ENCODE measurements around the gene TANC1.

TANC1 gene

DNA sequence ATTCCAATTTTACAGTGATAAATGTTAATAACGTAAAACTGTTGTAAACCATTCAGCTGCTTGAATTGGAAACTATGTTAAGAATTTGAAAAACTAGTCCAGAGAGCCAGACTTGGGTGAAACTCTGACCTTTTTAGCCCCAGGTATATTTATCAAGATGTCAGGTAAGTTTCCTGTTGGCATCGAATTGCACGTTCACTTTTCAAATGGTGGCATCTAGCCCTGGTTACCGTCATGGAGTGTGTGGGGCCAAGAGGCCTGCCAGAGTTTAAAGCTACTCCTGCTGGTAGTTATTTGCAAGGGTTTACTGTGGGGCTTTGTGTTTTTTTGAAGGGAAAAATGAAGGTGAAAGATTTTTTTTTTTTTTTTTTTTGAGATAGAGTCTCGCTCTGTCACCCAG is 208.1 kb downstream of the TANC1 start:
- H3K4me3 ChIP-seq (ENCODE audit: low read length) = no peak overlapping the region
- no peak overlapping the region for H3K9ac ChIP-seq (ENCODE audit: low read length)
- no peaks in the 10 kb centered on the region for H3K36me3 ChIP-seq (ENCODE audit: control insufficient read depth, insufficient read depth, low read length)
- no peaks in the 10 kb centered on the region for H3K9me3 ChIP-seq (ENCODE audit: control insufficient read depth, low read length)
- no peaks in the 10 kb centered on the region for H3K4me1 ChIP-seq (ENCODE audit: control insufficient read depth, insufficient read depth, low read length)
- no peaks in the 10 kb centered on the region for H3K27me3 ChIP-seq (ENCODE audit: control insufficient read depth, insufficient read depth, low read length)

- Histone ChIP-seq H3K36me3 (ENCODE audit: control insufficient read depth, insufficient read depth, low read length) (no peaks in the 10 kb centered on the region), H3K9ac (ENCODE audit: low read length) (no peak overlapping the region)
Observed at GRCh38 chr2:159177357-159177756, 208.9 kb downstream of the TANC1 start.

GRCh38 chr2:159177957-159178356 is 209.5 kb downstream of the TANC1 start:
- no peaks in the 10 kb centered on the region for H3K9me3 ChIP-seq (ENCODE audit: control insufficient read depth, low read length)
- no peaks in the 10 kb centered on the region for H3K36me3 ChIP-seq (ENCODE audit: control insufficient read depth, insufficient read depth, low read length)
- no peak overlapping the region for H3K9ac ChIP-seq (ENCODE audit: low read length)
- H3K4me3 ChIP-seq (ENCODE audit: low read length) = no peak overlapping the region
- no peaks in the 10 kb centered on the region for H3K27me3 ChIP-seq (ENCODE audit: control insufficient read depth, insufficient read depth, low read length)
- no peaks in the 10 kb centered on the region for H3K4me1 ChIP-seq (ENCODE audit: control insufficient read depth, insufficient read depth, low read length)

More at GRCh38 chr2:159177357-159177756, 208.9 kb downstream of the TANC1 start:
- H3K9me3 ChIP-seq (ENCODE audit: control insufficient read depth, low read length) = no peaks in the 10 kb centered on the region
- H3K4me1 ChIP-seq (ENCODE audit: control insufficient read depth, insufficient read depth, low read length) = no peaks in the 10 kb centered on the region
- H3K27me3 ChIP-seq (ENCODE audit: control insufficient read depth, insufficient read depth, low read length) = no peaks in the 10 kb centered on the region
- no peak overlapping the region for H3K4me3 ChIP-seq (ENCODE audit: low read length)

GRCh38 chr2:159179096-159179495 is 210.7 kb downstream of the TANC1 start:
- no peaks in the 10 kb centered on the region for H3K27me3 ChIP-seq (ENCODE audit: control insufficient read depth, insufficient read depth, low read length)
- no peak overlapping the region for H3K9ac ChIP-seq (ENCODE audit: low read length)
- H3K4me1 ChIP-seq (ENCODE audit: control insufficient read depth, insufficient read depth, low read length) = no peaks in the 10 kb centered on the region
- H3K9me3 ChIP-seq (ENCODE audit: control insufficient read depth, low read length) = no peaks in the 10 kb centered on the region
- H3K4me3 ChIP-seq (ENCODE audit: low read length) = no peak overlapping the region
- H3K36me3 ChIP-seq (ENCODE audit: control insufficient read depth, insufficient read depth, low read length) = no peaks in the 10 kb centered on the region

DNA sequence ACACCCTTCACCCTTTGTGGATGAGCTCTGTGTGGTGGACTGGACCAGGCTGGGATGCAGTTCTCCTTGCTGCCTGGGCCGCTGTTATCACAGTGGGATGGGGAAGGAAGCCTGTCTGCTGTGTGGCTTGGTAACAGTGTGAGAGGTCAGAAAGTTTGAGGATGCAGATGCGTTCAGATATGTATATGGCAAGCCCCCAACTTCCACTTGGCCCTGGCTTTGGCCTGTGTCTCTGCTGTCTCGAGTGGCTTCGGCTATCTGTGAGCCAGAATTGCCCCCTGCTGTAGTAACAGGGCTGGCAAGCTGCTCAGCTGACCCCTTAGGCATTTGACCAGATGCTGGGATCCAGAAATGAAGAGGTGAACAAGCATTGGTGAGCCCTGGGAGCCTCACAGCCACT is 211.3 kb downstream of the TANC1 start:
- H3K9me3 ChIP-seq (ENCODE audit: control insufficient read depth, low read length) = no peaks in the 10 kb centered on the region
- no peaks in the 10 kb centered on the region for H3K27me3 ChIP-seq (ENCODE audit: control insufficient read depth, insufficient read depth, low read length)
- H3K9ac ChIP-seq (ENCODE audit: low read length) = no peak overlapping the region
- H3K36me3 ChIP-seq (ENCODE audit: control insufficient read depth, insufficient read depth, low read length) = no peaks in the 10 kb centered on the region
- no peak overlapping the region for H3K4me3 ChIP-seq (ENCODE audit: low read length)
- H3K4me1 ChIP-seq (ENCODE audit: control insufficient read depth, insufficient read depth, low read length) = no peaks in the 10 kb centered on the region

DNA sequence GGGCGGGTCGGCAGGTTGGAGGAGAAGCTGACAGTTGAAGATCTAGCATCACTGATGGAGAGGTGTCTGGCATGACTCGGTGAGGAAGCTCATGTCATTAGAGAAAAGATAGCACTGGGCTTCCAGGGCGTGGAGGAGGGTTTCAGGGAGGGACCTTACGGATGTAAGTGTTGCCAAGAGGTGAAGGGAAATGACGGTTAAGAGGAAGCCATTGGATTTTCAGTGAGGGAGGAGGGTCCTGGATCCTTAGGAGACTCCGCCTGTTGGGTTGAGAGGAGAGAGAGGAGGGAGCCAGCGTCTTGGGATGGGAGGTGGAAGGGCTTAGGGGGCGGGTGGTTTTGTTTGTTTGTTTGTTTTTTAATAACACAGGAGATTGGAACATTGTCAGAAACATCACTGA is 214.9 kb downstream of the TANC1 start:
- no peaks in the 10 kb centered on the region for H3K36me3 ChIP-seq (ENCODE audit: control insufficient read depth, insufficient read depth, low read length)
- H3K9ac ChIP-seq (ENCODE audit: low read length) = no peak overlapping the region
- H3K27me3 ChIP-seq (ENCODE audit: control insufficient read depth, insufficient read depth, low read length) = no peaks in the 10 kb centered on the region
- no peak overlapping the region for H3K4me3 ChIP-seq (ENCODE audit: low read length)
- H3K9me3 ChIP-seq (ENCODE audit: control insufficient read depth, low read length) = no peaks in the 10 kb centered on the region
- no peaks in the 10 kb centered on the region for H3K4me1 ChIP-seq (ENCODE audit: control insufficient read depth, insufficient read depth, low read length)

DNA sequence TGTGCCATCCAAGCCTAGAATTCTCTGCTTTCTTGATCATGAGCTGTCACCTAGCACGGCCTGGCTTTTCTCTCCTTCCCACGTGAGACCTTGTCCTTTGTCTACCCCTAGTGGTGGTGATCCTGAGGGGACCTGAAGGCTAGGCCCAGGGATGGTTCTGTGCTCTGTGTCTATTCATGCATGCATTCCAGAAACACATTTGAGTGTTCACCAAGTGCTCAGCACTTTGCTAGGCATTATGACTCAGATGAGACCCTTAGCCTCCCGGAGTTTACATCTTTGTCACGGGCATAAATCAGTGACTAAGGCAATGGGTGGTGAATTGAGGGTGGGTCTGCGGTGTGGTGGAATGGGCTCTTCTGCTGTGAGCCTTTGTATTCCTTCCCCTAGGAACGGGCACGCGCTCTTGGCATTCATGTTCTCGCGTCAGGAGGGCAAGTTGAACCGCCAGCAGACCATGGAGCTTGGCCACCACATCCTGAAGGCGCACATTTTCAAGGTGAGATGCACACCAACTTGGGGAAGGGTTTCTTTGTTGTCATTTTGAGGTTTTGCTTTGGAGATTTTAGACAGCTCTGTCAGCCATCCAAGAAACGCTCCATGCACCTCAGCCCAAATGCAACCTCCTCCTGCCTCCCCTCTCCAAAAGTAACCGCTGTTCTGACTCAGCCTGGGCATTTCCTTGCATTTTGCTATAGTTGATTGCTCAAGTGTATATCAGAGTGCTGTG is 217.1 kb downstream of the TANC1 start:
- no peaks in the 10 kb centered on the region for H3K27me3 ChIP-seq (ENCODE audit: control insufficient read depth, insufficient read depth, low read length)
- H3K9me3 ChIP-seq (ENCODE audit: control insufficient read depth, low read length) = no peaks in the 10 kb centered on the region
- H3K4me1 ChIP-seq (ENCODE audit: control insufficient read depth, insufficient read depth, low read length) = no peaks in the 10 kb centered on the region
- no peak overlapping the region for H3K9ac ChIP-seq (ENCODE audit: low read length)
- H3K4me3 ChIP-seq (ENCODE audit: low read length) = no peak overlapping the region
- peaks cover 5% of the 10 kb centered on the region for H3K36me3 ChIP-seq (ENCODE audit: control insufficient read depth, insufficient read depth, low read length)

DNA sequence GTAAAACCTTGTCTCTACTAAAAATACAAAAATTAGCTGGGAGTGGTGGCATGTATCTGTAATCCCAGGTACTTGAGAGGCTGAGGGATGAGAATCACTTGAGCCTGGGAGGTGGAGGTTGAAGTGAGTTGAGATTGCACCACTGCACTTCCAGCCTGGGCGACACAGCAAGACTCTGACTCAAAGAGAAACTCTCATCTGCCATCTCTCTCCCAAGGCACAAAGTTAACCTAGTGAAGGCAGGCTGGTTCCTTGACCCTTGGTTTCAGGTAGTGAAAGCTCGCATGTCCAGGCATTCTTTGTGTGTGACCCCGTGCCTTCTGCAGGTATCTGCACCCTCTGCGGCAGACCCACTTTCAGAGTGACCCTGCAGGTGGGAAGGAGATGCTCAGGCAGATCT is 218.0 kb downstream of the TANC1 start:
- Histone ChIP-seq H3K9ac (ENCODE audit: low read length) (no peak overlapping the region), H3K4me3 (ENCODE audit: low read length) (no peak overlapping the region), H3K27me3 (ENCODE audit: control insufficient read depth, insufficient read depth, low read length) (no peaks in the 10 kb centered on the region), H3K9me3 (ENCODE audit: control insufficient read depth, low read length) (no peaks in the 10 kb centered on the region), H3K36me3 (ENCODE audit: control insufficient read depth, insufficient read depth, low read length) (peaks cover 5% of the 10 kb centered on the region), H3K4me1 (ENCODE audit: control insufficient read depth, insufficient read depth, low read length) (no peaks in the 10 kb centered on the region)

DNA sequence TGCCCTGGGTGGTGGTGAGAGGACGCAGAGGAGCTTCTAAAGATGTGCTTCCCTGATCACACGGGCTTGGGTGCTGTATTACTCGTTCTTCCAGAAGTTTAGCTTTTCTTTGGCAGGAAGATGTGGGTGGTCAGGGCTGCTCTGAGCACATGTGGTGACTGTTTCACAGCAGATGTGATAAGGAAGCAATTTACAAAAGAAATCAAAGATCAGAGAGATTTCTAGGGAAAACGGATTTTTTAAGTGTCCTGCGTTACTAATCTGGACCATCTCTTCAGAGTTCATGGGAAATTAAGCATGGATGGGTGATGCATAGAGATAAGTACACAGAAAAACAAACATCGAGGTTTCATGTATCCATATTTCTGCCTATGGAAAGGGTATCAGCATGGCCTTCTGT is 218.7 kb downstream of the TANC1 start:
- Histone ChIP-seq H3K4me3 (ENCODE audit: low read length) (no peak overlapping the region), H3K4me1 (ENCODE audit: control insufficient read depth, insufficient read depth, low read length) (no peaks in the 10 kb centered on the region), H3K27me3 (ENCODE audit: control insufficient read depth, insufficient read depth, low read length) (no peaks in the 10 kb centered on the region), H3K36me3 (ENCODE audit: control insufficient read depth, insufficient read depth, low read length) (peaks cover 5% of the 10 kb centered on the region), H3K9ac (ENCODE audit: low read length) (no peak overlapping the region), H3K9me3 (ENCODE audit: control insufficient read depth, low read length) (no peaks in the 10 kb centered on the region)

GRCh38 chr2:159188449-159188848 is 220.0 kb downstream of the TANC1 start:
- Histone ChIP-seq H3K9me3 (ENCODE audit: control insufficient read depth, low read length) (no peaks in the 10 kb centered on the region), H3K27me3 (ENCODE audit: control insufficient read depth, insufficient read depth, low read length) (no peaks in the 10 kb centered on the region), H3K4me1 (ENCODE audit: control insufficient read depth, insufficient read depth, low read length) (no peaks in the 10 kb centered on the region), H3K9ac (ENCODE audit: low read length) (no peak overlapping the region), H3K4me3 (ENCODE audit: low read length) (no peak overlapping the region), H3K36me3 (ENCODE audit: control insufficient read depth, insufficient read depth, low read length) (peaks cover 5% of the 10 kb centered on the region)

DNA sequence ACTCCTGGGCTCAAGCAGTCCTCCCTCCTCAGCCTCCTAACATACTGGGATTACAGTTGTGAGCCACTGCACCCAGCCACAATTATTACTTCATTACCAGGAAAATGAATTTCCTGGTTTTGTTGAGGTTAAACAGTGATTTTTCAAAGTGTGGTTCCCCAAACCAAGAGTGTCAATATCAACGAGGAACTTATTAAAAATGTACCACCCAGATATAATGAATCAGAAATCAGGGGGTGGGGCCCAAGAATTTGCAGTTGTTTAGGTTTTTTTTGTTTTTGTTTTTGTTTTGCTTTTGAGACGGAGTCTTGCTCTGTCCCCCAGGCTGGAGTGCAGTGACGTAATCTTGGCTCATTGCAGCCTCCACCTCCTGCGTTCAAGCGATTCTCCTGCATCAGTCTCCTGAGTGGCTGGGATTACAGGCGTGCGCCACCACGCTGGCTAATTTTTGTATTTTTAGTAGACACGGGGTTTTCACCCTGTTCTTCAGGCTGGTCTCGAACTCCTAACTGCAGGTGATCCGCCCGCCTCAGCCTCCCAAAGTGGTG is 224.0 kb downstream of the TANC1 start:
- H3K9me3 ChIP-seq (ENCODE audit: control insufficient read depth, low read length) = no peaks in the 10 kb centered on the region
- peaks cover 5% of the 10 kb centered on the region for H3K36me3 ChIP-seq (ENCODE audit: control insufficient read depth, insufficient read depth, low read length)
- H3K9ac ChIP-seq (ENCODE audit: low read length) = no peak overlapping the region
- no peaks in the 10 kb centered on the region for H3K27me3 ChIP-seq (ENCODE audit: control insufficient read depth, insufficient read depth, low read length)
- no peaks in the 10 kb centered on the region for H3K4me1 ChIP-seq (ENCODE audit: control insufficient read depth, insufficient read depth, low read length)
- H3K4me3 ChIP-seq (ENCODE audit: low read length) = no peak overlapping the region

- H3K9ac ChIP-seq (ENCODE audit: low read length) = no peak overlapping the region
- peaks cover 5% of the 10 kb centered on the region for H3K36me3 ChIP-seq (ENCODE audit: control insufficient read depth, insufficient read depth, low read length)
- no peaks in the 10 kb centered on the region for H3K9me3 ChIP-seq (ENCODE audit: control insufficient read depth, low read length)
- no peak overlapping the region for H3K4me3 ChIP-seq (ENCODE audit: low read length)
- no peaks in the 10 kb centered on the region for H3K27me3 ChIP-seq (ENCODE audit: control insufficient read depth, insufficient read depth, low read length)
- H3K4me1 ChIP-seq (ENCODE audit: control insufficient read depth, insufficient read depth, low read length) = no peaks in the 10 kb centered on the region
Observed at GRCh38 chr2:159193791-159194190, 225.4 kb downstream of the TANC1 start.

All from mucosa of stomach (tissue), 1 donor.